Measurements from ENCODE around the gene OR2T5.
"Not testable (repeated sequence)": the region's sequence is repeated elsewhere in the genome, so short reads cannot be mapped to it uniquely, and the experiment has no call there.

Gene OR2T5, protein sequence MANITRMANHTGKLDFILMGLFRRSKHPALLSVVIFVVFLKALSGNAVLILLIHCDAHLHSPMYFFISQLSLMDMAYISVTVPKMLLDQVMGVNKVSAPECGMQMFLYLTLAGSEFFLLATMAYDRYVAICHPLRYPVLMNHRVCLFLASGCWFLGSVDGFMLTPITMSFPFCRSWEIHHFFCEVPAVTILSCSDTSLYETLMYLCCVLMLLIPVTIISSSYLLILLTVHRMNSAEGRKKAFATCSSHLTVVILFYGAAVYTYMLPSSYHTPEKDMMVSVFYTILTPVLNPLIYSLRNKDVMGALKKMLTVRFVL

DNA sequence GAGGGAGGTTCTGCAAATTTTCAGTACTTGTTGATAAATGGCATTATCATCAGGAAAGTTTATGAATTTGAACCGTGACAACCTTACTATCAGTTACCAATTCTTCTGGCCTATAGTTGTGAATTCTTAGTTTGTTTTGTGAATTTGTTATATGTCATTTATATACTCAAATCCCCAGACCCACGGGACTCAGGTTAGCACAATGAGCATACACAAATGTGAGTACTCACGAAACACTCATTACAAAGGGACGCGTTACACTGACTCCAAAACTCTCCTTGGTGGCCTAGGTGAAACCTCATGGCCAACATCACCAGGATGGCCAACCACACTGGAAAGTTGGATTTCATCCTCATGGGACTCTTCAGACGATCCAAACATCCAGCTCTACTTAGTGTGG, at the start of gene OR2T5:
OR2T5 (plus strand) TSS at position 301 of the 400 bp plus-strand sequence; CDS start at position 301, 0 bp downstream.
- not testable (repeated sequence) for DNase-seq

- DNase-seq: not testable (repeated sequence)
These were observed 49.7 kb upstream of the OR2T5 start for GRCh38 chr1:248438668-248439067.

DNA sequence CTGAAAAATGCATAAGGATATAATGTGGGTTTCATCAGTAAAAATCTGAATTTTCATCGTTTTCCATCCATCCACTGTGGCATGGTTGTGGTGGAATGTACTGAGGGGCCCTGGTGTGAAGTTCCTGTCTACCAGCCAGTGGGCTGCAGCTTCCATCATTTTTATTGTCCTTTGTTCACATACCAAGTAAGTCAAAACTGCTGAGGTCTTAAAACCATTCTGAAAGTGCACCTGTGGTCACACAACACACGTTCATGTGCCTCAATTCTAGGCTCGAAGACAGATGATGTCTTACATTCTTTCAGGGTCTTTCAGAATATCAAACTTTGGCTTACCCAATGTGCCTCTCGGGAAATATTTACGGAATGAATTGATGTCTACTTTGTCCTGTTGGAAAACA, 49.1 kb upstream of the OR2T5 start:
- not testable (repeated sequence) for DNase-seq

- DNase-seq: not testable (repeated sequence)
These were observed 45.7 kb upstream of the OR2T5 start for GRCh38 chr1:248442500-248443277.

DNA sequence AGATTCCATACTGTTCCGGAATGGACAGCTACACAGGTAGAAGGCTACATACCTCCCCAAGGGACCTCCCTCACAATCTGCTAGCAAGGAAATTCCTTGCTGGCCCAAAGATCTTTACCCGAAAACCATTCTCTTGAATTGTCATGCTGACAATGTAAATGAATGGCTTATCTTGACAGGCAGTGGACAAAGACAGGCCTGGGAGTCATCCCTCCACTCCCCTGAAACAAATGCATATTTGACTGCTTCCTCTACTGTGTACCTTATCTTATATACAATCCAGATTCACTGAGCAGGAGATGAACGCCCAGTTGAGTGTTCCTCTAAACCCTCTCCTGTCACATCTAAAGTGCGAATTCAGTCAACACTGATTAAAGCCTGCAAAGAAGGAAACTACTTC, 43.8 kb upstream of the OR2T5 start:
- not testable (repeated sequence) for DNase-seq

DNA sequence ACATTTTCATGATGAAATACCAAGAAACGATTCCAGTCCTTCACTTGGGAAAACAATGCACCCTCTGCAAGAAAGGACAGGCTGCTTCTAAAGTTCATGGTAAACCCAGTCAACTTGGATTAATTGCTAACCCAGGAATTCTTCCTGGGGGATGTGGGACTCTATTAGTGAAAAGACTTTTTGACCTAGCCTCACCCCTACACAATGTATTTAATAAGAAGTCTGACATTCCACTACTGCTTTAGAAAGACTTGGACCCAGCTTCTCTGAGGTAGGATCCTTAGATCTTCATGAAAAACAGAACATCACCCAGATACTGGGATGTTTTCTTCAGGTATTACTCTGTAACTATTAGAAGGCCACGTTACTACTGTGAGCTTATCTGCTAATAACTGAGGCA, 43.0 kb upstream of the OR2T5 start, which contains the start of gene OR2T2:
OR2T2 (plus strand) TSS at position 239 of the 400 bp plus-strand sequence. CDS start 7,161 bp downstream, outside the sequence.
- not testable (repeated sequence) for DNase-seq

DNA sequence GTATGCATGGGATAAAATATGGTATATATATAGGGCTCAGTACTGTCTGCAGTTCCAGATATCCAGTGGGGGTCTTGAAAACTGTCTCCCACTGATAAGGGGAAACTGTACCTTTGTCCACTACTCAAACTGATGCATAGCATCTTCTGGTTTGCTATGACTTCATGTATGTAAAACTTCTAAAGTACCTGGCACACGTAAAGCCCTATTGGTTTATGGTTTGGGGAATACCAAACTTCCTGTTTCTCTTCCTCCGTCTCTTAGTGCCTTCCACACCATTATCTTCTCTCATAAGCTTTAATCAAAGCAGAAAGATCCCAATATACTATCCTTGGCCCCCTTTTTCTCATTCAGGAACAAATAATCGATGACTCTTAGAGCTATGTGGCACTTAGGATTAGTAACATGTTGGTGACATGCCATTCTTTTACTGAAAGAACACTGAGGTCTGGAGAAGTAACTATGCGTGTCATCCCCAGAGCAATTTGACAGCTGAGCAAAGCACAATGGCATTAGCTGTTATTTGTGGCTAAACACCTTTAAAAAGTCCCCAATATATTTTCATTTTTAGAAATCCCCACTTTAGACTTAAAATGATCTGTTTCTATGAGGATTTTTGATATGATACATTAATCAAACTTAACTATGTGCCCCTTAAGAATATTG, 39.8 kb upstream of the OR2T5 start:
- not testable (repeated sequence) for DNase-seq

DNA sequence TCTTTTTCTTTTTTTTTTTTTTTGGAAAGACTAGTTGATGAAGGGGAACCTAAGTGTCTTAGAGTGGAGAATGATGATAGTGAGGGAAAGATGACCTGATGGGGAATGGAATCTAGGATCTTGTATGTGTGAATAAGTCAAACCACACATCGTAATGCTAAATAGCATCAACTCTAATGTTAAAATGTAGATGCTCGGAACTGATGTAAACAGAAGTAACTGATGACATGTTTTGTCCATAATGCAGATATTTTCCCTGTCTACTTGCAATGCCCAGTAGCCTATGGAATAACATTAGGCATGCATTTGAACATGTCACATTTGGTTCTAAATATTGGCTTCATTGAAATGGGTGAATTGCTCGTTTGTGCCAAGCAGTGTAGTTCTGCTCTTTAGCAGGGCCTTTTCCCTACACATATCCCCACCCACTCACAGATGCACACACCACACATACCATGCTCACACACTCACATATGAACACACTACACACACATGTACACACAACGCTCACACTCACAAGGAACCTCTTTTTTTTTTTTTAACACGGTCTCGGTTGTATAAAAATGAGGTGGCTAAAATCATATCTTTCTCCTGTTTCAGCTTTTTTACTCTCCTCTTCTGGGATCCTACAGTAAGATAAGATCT, 38.4 kb upstream of the OR2T5 start:
- not testable (repeated sequence) for DNase-seq

DNA sequence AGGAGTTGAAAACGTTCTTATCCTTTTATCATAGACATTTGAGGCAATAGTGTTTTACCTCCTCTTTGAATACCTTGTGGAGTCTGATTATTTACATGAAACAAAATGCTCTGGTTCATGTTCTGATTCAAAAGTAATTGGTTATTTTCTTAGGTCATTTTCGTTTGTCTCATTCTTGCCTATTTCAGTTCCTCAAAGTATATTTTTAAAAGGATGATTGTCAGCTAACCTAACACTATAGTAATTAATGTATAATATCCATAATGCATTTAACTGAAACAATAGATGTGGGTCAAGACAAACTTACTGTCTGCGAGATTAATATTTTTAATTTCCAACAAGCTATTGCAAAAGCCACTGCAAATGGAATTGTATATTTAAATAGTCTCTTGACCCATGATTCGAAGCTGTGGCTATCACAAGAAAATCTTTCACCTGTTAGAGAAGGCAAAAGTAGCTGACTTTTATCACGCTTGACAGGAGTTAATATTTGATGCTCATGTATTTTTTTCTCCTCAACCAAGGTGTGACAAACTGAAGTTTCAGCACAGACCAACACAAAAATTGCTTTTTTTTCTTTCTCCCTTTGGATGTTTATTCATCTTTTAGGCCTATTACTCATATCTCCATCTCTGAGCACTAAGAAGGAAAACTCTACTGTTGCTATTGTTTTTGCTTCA, 37.8 kb upstream of the OR2T5 start:
- DNase-seq: not testable (repeated sequence)

DNA sequence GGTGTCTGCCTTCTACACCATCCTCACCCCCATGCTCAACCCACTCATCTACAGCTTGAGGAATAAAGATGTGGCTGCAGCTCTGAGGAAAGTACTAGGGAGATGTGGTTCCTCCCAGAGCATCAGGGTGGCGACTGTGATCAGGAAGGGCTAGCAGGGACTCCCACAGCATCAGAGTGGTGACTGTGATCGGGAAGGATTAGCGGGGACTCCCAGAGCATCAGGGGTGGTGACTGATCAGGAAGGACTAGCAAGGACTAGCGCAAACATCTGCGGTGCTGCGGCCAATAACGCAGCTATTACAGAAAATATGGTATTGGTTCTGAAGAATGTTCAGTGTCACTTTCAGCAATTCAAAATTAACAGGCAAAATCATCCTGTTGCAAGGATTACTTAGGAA, 34.8 kb upstream of the OR2T5 start:
- DNase-seq: not testable (repeated sequence)

DNA sequence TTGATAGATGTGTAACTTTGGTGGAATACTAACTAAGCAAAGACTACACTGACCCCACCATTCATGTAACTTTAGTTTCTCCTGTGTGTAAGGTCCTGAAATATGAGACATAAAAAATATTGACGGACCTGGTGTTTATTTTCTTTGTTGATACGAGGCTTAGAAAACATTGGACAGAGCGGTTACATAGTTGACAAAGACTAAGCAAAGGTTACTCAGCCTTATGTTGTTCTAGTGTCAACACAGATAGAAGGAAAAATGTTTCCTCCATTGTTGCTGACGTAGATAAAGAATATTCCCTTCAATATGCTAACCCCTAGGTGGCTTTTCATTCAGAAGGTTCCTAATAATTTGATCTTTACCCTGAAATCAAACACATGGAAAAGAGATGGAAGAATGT, 33.3 kb upstream of the OR2T5 start:
- not testable (repeated sequence) for DNase-seq

DNA sequence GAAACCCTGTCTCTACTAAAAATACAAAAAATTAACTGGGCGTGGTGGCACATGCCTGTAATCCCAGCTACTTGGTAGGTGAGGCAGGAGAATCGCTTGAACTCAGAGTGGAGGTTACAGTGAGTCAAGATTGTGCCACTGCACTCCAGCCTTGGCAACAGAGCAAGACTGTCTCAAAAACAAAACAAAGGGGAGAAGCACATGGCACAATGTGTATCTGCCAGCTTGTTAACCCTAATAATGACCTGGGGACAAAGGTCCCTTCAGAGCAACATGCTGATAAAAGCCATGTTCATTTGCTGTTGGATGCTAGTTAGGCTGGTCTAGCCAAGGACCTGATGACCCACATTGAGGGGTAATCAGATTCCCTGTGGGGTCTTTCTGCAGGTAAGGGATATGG, 31.8 kb upstream of the OR2T5 start:
- not testable (repeated sequence) for DNase-seq

- not testable (repeated sequence) for DNase-seq
These were observed 29.3 kb upstream of the OR2T5 start for GRCh38 chr1:248459117-248459516.

GRCh38 chr1:248471154-248471553, 17.2 kb upstream of the OR2T5 start:
- no peak for DNase-seq

- DNase-seq: not testable (repeated sequence)
These were observed 16.3 kb upstream of the OR2T5 start for GRCh38 chr1:248472111-248472510.

DNA sequence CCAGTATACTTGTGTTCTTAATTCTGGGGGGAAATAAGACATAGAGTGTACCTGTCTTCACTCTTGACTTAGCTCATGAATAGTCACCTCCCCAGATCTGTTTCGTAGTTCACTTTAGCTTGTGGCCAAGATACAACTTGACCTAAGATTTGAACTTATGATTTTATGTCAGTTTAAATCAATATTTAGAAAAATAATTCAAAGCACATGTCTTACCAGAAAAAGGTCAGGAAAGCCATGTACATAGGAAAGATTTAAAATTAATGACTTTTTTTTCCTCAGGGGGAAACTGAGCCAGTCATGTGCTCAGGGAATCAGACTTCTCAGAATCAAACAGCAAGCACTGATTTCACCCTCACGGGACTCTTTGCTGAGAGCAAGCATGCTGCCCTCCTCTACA, 15.3 kb upstream of the OR2T5 start, which contains the start of gene OR2T3:
OR2T3 (plus strand) TSS at position 301 of the 400 bp plus-strand sequence; CDS start at position 301, 0 bp downstream.
- DNase-seq: not testable (repeated sequence)

GRCh38 chr1:248475660-248476059, 12.7 kb upstream of the OR2T5 start:
- DNase-seq: not testable (repeated sequence)

- DNase-seq: peak; percentile 62
These were observed 6.5 kb upstream of the OR2T5 start for GRCh38 chr1:248481686-248482579.

DNA sequence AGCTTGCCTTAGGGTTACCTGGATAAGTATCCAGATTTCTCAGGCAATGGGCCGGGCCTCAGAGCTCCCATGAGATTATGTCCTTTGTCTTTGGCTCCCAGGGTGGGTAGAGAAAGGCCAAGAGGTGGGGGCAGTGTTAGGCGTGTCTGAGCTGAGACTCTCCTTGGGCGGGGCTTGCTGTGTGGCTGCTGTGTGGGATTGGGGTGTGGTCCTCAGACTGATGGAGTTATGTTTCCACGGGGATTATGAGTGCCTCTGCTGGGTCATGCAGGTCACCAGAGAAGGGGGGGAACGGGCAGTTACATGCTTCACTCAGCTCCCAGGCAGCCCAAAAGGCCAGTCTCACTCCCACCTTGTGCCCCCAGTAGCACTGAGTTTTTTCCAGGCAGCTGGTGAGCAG, 8.3 kb downstream of the OR2T5 start:
- DNase-seq: not testable (repeated sequence)

DNA sequence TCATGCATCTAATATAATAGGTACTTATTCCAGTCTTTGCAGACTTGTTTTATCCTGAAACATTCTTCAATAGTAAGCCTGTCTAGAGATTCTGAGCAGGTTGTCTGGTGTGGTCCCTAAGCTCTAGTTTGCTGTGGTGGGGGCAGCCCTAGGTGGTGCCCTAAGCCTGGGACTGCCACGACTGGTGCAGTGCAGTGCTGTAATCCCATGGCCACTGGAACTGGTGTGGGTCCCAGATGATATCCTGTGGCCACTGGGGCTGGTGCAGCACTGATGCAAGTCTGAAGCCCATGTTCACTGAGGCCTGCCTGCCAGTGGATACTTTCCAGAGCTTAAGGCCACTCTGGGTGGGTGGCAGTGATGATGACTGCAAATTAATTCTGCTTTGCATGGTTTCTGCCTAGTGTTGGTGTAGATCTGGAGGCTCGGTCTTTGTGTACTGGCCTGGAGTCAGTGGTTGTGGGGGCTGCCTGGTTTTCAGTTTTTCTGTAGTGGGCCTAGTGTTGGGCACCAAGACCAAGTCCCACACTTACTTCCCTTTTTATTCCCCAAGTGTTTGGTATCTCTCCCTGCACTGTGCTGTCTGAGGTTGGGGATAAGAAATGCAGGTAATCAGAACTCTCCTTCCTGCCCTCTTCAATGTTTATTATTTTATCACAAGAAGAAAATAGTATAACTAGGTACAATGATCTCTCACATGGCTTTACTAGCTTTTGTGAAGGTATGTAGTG, 12.1 kb downstream of the OR2T5 start:
- not testable (repeated sequence) for DNase-seq
